Tibial nerve (tissue), 4 donors: ENCODE results near the gene SPRY2.

Source experiments
- CTCF ChIP-seq, 5 experiments: fragments of 200-600 bp in 3 of 5; fragments of 450-650 bp in 2 of 5; sonication (generic) in 3 of 5; IDR thresholded peaks; one replicate each; pipeline ENCODE4 v1.5.1; 2016 to 2019; ENCODE audit warnings: antibody characterized with exemption in 5 of 5, mild to moderate bottlenecking in 3 of 5, moderate library complexity in 2 of 5
- EP300 ChIP-seq, 2 donors: sonication (generic); formaldehyde crosslinking; IDR thresholded peaks; one replicate each; pipeline ENCODE4 v1.6.1; 2017; ENCODE audit warnings: antibody characterized with exemption in 2 of 2, mild to moderate bottlenecking in 1 of 2

GRCh38 chr13:80386002-80386401 lies 45.1 kb upstream of the SPRY2 start:
- TF ChIP-seq CTCF (IDR thresholded peaks at IDR 0.05), result no peak
- no peak for TF ChIP-seq EP300 (IDR thresholded peaks at IDR 0.05)
